GM19351 (cell line): Measurements from ENCODE around the gene PLEKHA5.

Experiments
- ATAC-seq: cut with Tn5 transposase; IDR thresholded peaks from one replicate; pipeline ENCODE4 v1.9.1; 2021; ENCODE audit warnings: mild to moderate bottlenecking, moderate library complexity; ENCODE audit not compliant: unreplicated experiment

The PLEKHA5 gene

DNA sequence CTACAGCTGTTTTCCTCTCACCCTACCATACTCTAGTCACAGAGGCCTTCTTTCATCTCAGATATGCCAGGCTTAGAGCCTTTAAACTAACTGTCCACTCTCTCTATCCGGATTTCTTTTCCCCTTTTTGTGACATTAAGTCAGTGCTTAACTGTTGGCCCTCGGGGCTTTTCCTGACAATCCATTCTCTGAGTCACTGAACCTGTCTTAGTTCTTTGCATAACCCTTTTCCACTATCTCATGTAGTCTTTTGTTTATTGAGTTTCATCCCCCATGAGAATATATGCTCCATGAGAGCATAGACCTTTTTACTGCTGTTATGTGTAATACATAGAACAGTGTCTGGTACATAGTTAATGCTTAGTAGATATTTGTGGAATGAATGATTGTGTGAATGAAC, 68.7 kb downstream of the PLEKHA5 start:
- ATAC-seq, result no peak

DNA sequence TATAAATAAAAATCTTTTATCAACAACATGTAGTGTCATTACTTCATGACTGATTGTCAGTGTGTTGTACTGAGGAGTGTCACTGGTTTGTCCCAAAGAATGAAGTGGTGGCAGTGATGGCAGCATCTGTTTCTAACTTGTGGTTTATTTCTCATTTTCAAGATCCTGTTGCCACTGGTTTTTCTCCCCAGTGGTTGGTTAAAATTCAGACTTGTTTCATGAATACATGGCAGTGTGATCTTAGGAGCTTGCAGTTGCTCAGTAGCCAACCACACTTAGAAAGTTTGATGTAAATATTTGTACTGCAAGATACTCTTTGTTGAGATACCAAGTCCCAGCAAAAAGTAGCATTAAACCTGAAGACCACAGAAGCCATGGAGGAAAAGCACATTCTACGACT, 69.8 kb downstream of the PLEKHA5 start:
- no peak for ATAC-seq

- no peak for ATAC-seq
Observed at GRCh38 chr12:19200261-19200660, 70.7 kb downstream of the PLEKHA5 start.

DNA sequence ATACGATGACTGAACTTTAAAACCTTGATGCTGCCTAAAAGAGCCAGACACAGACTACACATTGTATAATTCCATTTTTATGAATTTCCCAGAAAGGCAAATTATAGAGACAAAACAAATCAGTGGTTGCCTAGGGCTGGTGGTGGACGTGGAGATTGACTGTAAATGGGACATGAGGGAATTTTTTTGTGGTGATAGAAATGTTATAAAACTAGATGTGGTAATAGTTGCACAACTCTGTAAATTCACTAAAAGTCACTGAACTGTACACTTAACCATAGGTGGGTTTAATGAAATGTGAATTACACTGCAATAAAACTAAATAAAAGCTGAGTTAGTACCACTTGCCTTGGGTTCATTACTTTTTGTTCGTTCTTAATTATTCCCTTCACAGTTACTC, 72.1 kb downstream of the PLEKHA5 start:
- ATAC-seq, result no peak

GRCh38 chr12:19203013-19203412, 73.5 kb downstream of the PLEKHA5 start:
- no peak for ATAC-seq

GRCh38 chr12:19203539-19204506, 74.3 kb downstream of the PLEKHA5 start:
- no peak for ATAC-seq

GRCh38 chr12:19205120-19205519, 75.6 kb downstream of the PLEKHA5 start:
- no peak for ATAC-seq

DNA sequence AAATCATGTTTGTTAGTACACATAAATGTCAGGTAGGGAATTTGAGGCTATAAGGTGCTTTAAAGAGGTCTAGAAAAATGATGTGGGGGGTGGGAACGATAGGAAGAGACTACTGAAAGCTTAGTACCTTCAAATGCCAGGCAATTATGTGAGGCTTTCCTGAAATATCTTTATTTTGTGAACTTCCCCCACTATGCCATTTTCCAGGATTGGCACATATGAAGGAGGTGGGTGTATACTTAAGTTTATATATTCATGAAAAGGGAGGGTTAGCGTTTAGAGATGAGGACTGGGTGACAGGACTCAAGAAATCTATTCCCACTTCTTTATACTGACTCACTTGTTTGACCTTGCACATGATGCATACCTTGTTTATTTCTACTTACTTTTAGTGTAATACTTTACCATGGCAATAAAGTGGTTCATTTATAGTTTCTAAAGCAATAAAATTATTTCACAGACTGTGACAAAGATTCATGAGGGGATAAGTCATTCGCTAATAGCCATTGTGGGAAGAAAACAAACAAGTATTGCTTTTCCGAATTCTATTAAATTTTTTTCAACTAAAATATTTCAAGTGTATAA, 77.1 kb downstream of the PLEKHA5 start:
- ATAC-seq, result no peak

GRCh38 chr12:19208456-19208855, 78.9 kb downstream of the PLEKHA5 start:
- no peak for ATAC-seq

DNA sequence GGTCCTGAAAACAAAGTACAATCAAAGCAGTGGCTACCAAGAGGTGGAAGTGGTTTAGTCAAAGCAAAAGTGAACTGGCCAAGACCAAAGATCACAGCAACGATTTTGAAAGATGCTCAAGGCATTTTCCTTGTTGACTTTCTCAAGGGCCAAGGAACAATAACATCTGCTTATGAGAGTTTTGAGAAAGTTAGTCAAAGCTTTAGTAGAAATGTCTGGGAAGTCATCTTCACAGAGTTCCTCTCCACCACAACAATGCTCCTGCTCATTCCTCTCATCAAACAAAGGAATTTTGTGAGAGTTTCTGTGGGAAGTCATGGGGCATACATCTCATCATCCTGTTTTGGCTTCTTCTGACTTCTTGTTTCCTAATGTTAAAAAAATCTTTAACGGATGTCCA, 80.1 kb downstream of the PLEKHA5 start:
- ATAC-seq, result no peak

DNA sequence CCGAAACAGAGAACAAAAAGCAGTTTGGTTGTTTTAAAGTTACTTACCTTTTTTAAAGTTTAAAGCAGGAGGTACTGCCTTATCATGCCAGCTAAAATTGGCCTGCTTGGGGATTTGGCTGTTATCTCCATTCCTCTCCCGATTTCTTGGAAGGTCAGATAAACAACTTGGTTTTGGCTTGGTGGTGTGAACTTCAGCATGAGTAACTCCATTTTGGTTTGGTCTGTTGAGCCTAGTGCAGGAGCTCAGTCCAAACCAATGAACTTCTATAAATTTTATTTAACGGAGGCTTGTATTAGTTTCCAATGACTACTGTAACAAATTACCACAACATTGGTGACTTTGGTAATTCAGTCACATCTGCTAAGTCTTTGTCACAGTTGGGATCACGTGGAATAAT, 82.3 kb downstream of the PLEKHA5 start:
- no peak for ATAC-seq

DNA sequence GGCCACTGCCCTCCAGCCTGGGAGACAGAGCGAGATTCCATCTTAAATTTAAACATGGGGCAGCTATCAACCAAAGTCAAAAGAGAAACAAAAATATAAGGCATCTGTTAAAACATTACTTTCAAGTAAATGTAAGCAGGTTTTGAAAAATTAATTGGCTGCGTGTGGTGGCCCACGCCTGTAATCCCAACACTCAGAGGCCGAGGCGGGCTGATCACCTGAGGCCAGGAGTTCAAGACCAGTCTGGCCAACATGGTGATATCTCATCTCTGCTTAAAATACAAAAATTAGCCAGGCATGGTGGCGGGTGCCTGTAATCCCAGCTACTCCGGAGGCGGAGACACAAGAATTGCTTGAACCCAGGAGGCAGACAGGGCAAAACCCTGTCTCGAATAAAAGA, 82.7 kb downstream of the PLEKHA5 start:
- no peak for ATAC-seq

- ATAC-seq, result no peak
Observed at GRCh38 chr12:19214020-19214419, 84.5 kb downstream of the PLEKHA5 start.

- ATAC-seq, result no peak
Observed at GRCh38 chr12:19215115-19215514, 85.6 kb downstream of the PLEKHA5 start.

GRCh38 chr12:19217446-19217845, 87.9 kb downstream of the PLEKHA5 start:
- no peak for ATAC-seq

GRCh38 chr12:19220205-19220604, 90.7 kb downstream of the PLEKHA5 start:
- ATAC-seq, result no peak

GRCh38 chr12:19220852-19221466, 91.4 kb downstream of the PLEKHA5 start:
- ATAC-seq, result no peak

DNA sequence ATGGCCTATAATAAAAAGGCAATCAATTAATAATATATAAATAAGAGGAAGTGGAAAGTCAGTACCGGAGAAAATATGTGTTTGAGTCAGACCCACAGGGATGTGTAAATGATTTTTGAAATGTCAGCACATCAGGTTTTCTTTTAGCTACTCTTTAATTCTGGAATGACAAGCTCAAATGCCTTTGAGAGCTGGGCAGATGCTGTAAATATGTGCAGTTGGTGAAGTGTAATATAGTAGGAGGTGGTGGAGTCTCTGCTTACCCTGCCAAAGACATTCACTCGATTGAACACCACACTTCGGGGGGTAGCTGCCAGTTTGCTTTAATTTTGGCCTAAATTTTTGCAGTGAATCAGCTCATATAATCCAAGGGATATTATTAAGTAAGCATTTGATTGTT, 93.0 kb downstream of the PLEKHA5 start:
- no peak for ATAC-seq

- no peak for ATAC-seq
Observed at GRCh38 chr12:19223018-19223417, 93.5 kb downstream of the PLEKHA5 start.

GRCh38 chr12:19223695-19224094, 94.2 kb downstream of the PLEKHA5 start:
- no peak for ATAC-seq

DNA sequence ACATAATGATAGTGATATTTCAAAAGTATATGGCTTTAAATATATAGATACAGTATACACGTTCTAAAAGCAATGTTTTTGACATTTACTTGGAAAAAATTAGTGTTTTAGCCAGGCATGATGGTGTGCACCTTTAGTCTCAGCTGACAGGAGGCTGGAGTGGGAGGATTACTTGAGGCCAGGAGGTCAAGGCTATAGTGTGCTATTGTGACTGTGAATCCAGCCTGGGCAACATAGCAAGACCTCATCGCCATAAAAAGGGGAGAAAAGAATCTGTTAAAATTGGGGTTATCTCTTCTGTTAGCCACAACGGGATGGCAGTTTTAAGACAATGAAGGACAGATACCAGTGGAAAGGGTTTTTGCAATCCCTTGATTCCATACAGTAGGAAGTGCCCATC, 95.2 kb downstream of the PLEKHA5 start:
- no peak for ATAC-seq
